Measurements from ENCODE around the gene CRYGB. TPM values are rescaled to one million over a fixed set of nuclear protein-coding genes. Genes with fewer than 3 reads are reported as not detected.

The CRYGB gene
- total RNA-seq: not detected in 2 replicates

- no peak within 1 kb of the TSS for H3K4me3 ChIP-seq (ENCODE audit: low read depth, low read length)
- DNase-seq (ENCODE audit: low read depth): no peak
- no peak for TF ChIP-seq CTCF (IDR thresholded peaks at IDR 0.05; ENCODE audit: insufficient read depth, low read depth, low read length)
Observed at GRCh38 chr2:208146006-208146405, at the start of gene CRYGB. TSS of gene CRYGB (minus strand) at chr2:208146158. CDS start at chr2:208146120, 38 bp downstream.

GRCh38 chr2:208195531-208195930, 49.6 kb upstream of the CRYGB start:
- TF ChIP-seq CTCF (IDR thresholded peaks at IDR 0.05; ENCODE audit: insufficient read depth, low read depth, low read length): no peak
- no peak overlapping the region for H3K4me3 ChIP-seq (ENCODE audit: low read depth, low read length)
- no peak for DNase-seq (ENCODE audit: low read depth)

GRCh38 chr2:208192611-208193236, 46.8 kb upstream of the CRYGB start:
- no peak for DNase-seq (ENCODE audit: low read depth)
- no peak for TF ChIP-seq CTCF (IDR thresholded peaks at IDR 0.05; ENCODE audit: insufficient read depth, low read depth, low read length)
- H3K4me3 ChIP-seq (ENCODE audit: low read depth, low read length): no peak overlapping the region

GRCh38 chr2:208189810-208190503, 44.0 kb upstream of the CRYGB start, which contains the start of gene C2orf80:
TSS of gene C2orf80 (minus strand) at chr2:208190030. CDS start at chr2:208186986, 3,044 bp downstream.
- no peak within 1 kb of the TSS for H3K4me3 ChIP-seq (ENCODE audit: low read depth, low read length)
- DNase-seq (ENCODE audit: low read depth): no peak

GRCh38 chr2:208189069-208189809, 43.3 kb upstream of the CRYGB start:
- TF ChIP-seq CTCF (IDR thresholded peaks at IDR 0.05; ENCODE audit: insufficient read depth, low read depth, low read length): no peak
- DNase-seq (ENCODE audit: low read depth): no peak
- no peak overlapping the region for H3K4me3 ChIP-seq (ENCODE audit: low read depth, low read length)

More at GRCh38 chr2:208189810-208190503, 44.0 kb upstream of the CRYGB start, which contains the start of gene C2orf80:
- TF ChIP-seq CTCF (IDR thresholded peaks at IDR 0.05; ENCODE audit: insufficient read depth, low read depth, low read length): no peak

- no peak for DNase-seq (ENCODE audit: low read depth)
- H3K4me3 ChIP-seq (ENCODE audit: low read depth, low read length): no peak overlapping the region
- no peak for TF ChIP-seq CTCF (IDR thresholded peaks at IDR 0.05; ENCODE audit: insufficient read depth, low read depth, low read length)
Observed at GRCh38 chr2:208186893-208187292, 40.9 kb upstream of the CRYGB start.
